HG03280 (cell line): ENCODE results near the gene IL18RAP.
A peak's percentile ranks its signal among the peaks of the same experiment; 100 is the strongest.

Experiments used
- ATAC-seq: cut with Tn5 transposase; IDR thresholded peaks from one replicate; pipeline ENCODE4 v1.9.1; 2021; ENCODE audit warnings: mild to moderate bottlenecking, moderate library complexity; ENCODE audit not compliant: unreplicated experiment

IL18RAP gene

DNA sequence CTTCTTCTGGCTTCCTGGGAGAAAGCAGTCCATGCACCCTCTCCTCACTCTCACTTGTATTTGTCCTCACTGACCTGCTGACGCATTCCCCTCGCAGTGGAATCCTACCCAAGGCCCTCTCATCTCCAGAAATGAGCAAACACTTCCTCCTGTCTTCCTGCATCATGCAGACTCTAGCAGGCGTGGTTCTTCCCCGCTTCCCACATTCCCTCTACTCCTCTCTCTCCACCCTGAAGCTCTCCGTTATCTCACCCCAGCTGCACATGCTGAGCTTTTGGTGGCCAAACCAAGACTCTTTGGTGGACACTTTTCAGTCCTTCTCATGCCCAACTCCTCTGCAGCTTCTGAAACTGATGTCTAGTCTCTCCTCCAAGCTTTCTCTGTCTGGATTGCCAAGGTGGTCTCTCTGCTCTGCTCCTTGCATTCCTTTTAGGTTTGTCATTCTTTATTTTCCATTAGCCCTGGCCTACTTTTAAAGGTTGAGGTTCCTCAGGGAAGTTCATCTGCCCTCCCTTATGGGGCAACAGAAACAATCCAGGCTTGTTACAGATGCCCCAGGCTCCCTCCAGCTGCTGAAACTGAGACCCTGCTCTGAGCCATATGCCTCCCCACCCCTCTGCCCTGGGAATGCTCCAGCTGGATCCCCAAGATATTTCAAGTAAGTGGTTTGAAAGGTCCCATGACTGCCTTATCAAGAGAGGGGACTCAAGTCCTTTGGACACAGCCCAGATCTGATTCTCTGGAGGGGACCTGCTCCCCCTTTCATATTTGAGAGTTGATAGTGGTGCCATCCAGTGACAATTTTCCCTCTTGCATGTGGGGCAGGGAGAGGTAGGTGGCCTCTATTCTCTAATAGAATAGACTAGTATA is 835 bp upstream of the IL18RAP start:
- ATAC-seq, result no peak

- no peak for ATAC-seq
Observed at GRCh38 chr2:102423368-102423767, 408 bp downstream of the IL18RAP start.

GRCh38 chr2:102424754-102425153 is 1.8 kb downstream of the IL18RAP start:
- ATAC-seq, result peak; percentile 71

GRCh38 chr2:102425441-102426132 is 2.6 kb downstream of the IL18RAP start:
- no peak for ATAC-seq

DNA sequence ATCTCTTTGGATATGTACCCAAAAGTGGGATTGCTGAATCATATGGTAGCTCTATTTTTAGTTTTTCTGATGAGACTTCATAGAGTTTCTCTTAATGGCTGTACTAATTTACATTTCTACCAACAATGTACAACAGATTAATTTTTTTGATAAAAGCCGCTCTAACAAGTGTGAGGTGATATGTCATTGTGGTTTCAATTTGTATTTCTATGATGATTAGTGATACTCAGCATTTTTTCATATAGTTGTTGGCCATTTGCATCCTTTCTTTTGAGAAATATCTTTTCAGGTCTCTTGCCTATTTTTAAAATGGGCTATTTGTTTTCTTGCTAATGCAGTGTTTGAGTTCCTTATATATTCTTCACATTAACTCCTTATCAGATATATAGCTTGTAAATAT is 4.3 kb downstream of the IL18RAP start:
- ATAC-seq, result no peak

DNA sequence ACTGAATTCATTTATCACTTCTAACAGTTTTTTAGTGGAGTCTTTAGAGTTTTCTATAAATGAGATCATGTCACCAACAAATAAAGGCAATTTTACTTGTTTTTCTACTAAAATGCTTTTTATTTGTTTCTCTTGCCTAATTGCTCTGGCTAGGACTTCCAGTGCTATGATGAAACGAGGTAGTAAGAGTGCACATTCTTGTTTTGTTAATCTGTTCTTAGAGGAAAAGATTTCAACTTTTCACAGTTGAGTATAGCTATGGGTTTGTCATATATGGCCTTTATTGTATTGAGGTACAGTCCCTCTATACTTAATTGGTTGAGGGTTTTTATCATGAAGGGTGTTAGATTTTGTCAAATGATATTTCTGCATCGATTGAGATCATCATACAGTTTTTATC is 5.6 kb downstream of the IL18RAP start:
- ATAC-seq, result no peak

DNA sequence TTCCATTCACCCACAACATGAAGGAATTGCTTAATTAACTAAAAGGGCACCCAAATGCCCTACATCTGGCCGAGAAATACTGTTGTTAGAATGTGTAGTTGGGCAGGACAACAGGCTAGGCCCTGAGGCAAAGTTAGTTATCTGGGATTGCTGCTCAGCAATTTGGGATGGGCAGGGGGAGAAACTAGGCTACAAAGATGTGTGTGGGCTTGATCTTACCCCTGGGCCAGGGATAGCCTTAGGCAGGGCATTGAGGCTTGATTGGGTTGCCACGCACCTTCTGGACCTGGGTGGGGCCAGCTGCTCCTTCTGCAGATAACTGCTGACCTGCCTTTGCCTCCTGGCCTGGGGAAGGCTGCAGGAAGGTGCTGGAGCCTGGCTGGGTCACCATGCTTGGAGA is 9.4 kb downstream of the IL18RAP start:
- ATAC-seq, result no peak

DNA sequence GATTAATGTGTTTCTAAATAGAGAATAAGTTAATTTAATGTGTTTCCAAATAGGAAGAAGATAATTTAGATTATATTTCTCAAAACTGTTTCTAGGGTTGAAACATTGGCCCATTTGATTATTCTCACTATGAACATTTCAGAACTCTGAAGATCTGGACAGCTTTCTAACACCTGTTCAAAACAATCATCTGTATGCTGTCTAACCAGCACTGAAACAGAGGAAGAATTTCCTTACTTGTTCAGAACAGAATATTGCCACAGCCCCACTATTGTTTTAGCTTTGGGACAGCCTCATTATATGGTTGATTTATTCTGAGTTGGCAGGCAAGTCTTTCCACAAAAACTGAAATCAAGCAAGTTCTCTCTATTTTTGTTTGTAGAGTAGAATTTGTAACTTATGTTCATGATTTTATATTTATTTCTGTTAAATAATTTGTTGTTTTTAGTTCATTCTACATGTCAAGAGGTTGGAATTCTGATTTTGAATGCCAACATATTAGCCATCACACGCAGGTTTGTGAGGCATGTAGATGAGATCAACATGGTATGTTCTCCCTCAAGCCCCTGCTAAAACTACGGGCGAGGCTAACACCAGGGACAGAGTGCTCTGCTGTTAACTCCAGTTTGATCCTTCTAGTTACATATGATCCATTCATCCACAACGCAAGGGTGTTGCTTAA is 11.2 kb downstream of the IL18RAP start:
- ATAC-seq, result no peak

DNA sequence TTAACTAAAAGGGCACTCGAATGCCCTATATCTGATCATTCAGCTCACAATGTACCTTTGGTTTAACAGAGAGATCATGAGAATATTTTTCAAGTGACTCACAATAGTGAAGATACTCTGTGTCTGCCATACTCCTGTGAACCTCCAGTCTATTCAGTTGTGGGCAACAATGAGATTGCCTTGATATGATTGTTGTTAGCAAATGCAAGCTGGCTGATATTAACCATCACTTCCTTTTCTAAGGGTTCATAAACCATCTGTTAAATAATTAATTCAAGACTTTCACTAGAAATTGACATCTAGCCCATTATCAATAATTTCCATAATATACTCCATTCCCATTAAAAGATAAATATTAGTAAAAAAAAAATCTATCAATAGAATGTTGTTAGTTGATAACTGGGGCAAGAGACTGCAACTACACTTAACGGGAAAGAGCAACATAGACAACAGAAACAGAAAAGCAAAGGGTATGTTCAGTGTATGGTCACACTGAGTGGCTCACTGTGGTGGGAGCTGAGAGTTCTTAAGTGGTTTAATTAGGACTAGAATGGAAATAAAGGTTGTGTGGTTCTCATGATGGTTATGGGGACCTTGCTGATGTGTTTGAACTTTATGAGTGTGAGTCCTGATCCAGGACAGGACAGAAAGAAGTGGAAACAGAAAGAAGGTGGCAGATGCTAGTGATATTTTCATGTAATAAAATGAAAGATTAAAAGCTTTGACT is 11.9 kb downstream of the IL18RAP start:
- ATAC-seq, result no peak

- ATAC-seq, result no peak
Observed at GRCh38 chr2:102435741-102436140, 12.8 kb downstream of the IL18RAP start.

DNA sequence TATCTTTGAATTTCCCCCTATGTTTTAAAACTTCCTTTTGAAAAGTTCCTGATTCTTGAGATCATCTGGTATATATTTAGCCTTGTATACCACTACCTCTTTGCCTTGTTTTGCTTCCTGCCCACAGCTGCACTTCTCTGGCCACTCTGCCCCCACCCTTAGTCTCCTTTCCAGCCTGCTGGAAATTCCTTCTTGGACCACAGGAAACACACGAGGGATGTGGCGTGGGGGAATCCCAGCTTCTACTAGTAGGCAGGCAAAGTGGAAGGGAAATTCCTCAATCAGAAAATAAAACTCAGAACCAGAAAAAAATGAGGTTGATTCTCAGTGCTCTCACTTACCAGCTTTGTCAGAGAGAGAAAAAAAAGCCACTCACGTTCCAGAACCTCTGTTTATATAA is 13.4 kb downstream of the IL18RAP start:
- no peak for ATAC-seq

DNA sequence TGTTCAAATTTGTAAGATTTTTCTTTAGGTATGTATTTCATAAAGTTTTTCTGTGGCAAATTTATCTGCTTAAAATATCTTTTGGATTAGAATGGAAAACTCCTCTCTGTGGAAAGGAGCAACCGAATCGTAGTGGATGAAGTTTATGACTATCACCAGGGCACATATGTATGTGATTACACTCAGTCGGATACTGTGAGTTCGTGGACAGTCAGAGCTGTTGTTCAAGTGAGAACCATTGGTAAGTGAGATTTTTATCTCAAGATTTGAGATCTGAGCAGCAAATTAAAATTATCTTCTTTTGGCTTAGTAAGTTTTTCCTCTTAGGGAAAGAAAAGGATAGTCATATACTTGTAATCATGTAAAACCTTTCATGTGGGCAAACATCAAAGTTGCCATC is 14.2 kb downstream of the IL18RAP start:
- ATAC-seq, result no peak

- no peak for ATAC-seq
Observed at GRCh38 chr2:102438111-102438510, 15.2 kb downstream of the IL18RAP start.

- ATAC-seq, result no peak
Observed at GRCh38 chr2:102438578-102438977, 15.6 kb downstream of the IL18RAP start.

- no peak for ATAC-seq
Observed at GRCh38 chr2:102439065-102439695, 16.2 kb downstream of the IL18RAP start.

DNA sequence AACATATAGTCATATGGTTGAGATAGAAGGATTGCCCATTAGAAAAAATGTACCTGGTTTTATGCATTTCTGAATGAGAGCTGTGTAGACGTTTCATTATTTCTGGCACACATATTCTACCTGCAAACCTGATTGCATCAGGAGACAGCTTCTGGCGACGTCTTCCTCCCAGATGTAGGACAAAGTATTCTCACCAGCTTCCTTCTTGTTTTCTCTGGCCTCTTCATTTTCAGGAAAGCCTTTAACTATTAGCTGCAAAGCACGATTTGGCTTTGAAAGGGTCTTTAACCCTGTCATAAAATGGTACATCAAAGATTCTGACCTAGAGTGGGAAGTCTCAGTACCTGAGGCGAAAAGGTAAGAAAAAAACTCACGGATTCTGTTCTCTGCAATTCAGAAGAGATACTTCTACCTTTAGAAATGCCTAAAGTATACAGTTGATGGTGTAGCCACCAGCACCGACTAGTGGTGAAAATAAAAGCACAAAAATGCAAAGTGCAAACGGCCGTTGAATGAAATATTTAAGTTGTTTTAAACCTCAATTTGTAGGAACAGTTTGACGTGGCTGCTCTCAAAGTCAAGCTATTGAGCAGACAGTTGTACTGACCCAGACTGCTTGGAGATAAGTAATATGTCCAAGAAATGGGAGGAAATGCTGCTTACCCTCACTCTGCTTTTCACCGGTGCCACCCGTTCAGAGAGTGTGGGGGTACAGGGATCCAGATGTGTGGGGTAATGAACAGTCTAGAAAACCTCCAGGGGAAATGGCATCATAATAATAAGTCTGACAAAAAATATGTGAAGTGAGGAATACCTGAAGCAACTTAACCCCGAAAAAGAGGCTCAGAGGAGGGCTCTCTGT is 20.2 kb downstream of the IL18RAP start:
- ATAC-seq, result no peak

DNA sequence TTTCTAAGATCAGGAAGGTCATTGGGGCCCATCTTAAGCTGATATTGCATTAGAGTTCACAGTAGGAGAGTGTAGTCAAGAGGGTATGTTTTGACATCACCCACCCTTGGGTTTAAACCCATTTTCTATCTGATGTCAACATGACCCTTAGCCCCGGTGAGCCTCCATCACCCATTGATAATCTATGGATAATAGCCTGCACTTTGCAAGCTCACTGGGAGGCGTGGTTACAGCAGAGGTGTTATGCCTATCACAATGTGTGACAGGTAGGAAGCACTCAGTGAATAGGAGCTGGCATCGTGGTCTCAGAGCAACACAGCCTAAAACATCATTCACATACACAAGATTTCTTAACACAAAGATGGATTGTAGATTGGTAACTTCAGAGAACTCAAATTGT is 21.3 kb downstream of the IL18RAP start:
- no peak for ATAC-seq

GRCh38 chr2:102446936-102447335 is 24.0 kb downstream of the IL18RAP start:
- ATAC-seq, result no peak

- no peak for ATAC-seq
Observed at GRCh38 chr2:102449370-102449974, 26.5 kb downstream of the IL18RAP start.
